Measurements from ENCODE around the gene LRP5. TPM values are rescaled to one million over a fixed set of nuclear protein-coding genes. Genes with fewer than 3 reads are reported as not detected.

The LRP5 gene
- polyA plus RNA-seq, 1 donor (not counting 4 experiments of a cell fraction or from before 2014, with no cell fraction given), result 6.6 TPM

- Histone ChIP-seq H3K9me3 (ENCODE audit: control insufficient read depth, low read depth, low read length) (no peaks in the 10 kb centered on the region), H4K20me1 (ENCODE audit: control insufficient read depth, extremely low read depth, insufficient read depth, low read length) (peaks cover 56% of the 10 kb centered on the region), H3K36me3 (ENCODE audit: control insufficient read depth in 2 of 2, extremely low read depth in 1 of 2, insufficient read depth in 2 of 2, low read length in 2 of 2) (peaks cover 1 to 17% of the 10 kb centered on the region in 2 experiments), H3K4me2 (ENCODE audit: control insufficient read depth, extremely low read depth, insufficient read depth, low read depth, low read length) (no peak overlapping the region), H3K27ac (ENCODE audit: control insufficient read depth, insufficient read depth, low read length) (no peak overlapping the region), H3K9me1 (ENCODE audit: control insufficient read depth, extremely low read depth, insufficient read depth, low read length) (peaks cover 14% of the 10 kb centered on the region), H3K79me2 (ENCODE audit: control insufficient read depth, insufficient read depth, low read length) (peaks cover 96% of the 10 kb centered on the region), H3K4me1 (ENCODE audit: control insufficient read depth, extremely low read depth, insufficient read depth, low read length) (peaks cover 16% of the 10 kb centered on the region), H3K9ac (ENCODE audit: control insufficient read depth, extremely low read depth, insufficient read depth, low read length) (no peak overlapping the region), H3K4me3 (ENCODE audit: control insufficient read depth in 2 of 3, extremely low read depth in 1 of 3, insufficient read depth in 2 of 3, low read depth in 1 of 3, low read length in 3 of 3) (no peak overlapping the region), H2AFZ (ENCODE audit: control insufficient read depth, low read length) (no peak overlapping the region), H3K27me3 (ENCODE audit: control insufficient read depth, extremely low read depth, insufficient read depth, low read length) (no peaks in the 10 kb centered on the region)
- dilution Hi-C loops (cut with MboI; ENCODE audit: extremely low pct_ligation_motif_present, low sequenced_read_pairs), result no loop called here
- no peak for FAIRE-seq
- TF ChIP-seq CTCF (optimal IDR thresholded peaks at IDR 0.05 in 1 of 3, IDR thresholded peaks at IDR 0.05 in 1 of 3, conservative IDR thresholded peaks at IDR 0.05 in 1 of 3; ENCODE audit: extremely low read depth in 1 of 3, insufficient read depth in 2 of 3, low read length in 3 of 3) (no peak), EZH2 (IDR thresholded peaks at IDR 0.05; ENCODE audit: low read length) (no peak)
- no peak for DNase-seq (ENCODE audit: low read depth, low spot score)
Measured at GRCh38 chr11:68469122-68469521, 156.7 kb downstream of the LRP5 start.

- Histone ChIP-seq H2AFZ (ENCODE audit: control insufficient read depth, low read length) (no peak overlapping the region), H3K4me2 (ENCODE audit: control insufficient read depth, extremely low read depth, insufficient read depth, low read depth, low read length) (no peak overlapping the region), H3K9me3 (ENCODE audit: control insufficient read depth, low read depth, low read length) (no peaks in the 10 kb centered on the region), H3K27ac (ENCODE audit: control insufficient read depth, insufficient read depth, low read length) (no peak overlapping the region), H3K4me1 (ENCODE audit: control insufficient read depth, extremely low read depth, insufficient read depth, low read length) (peaks cover 16% of the 10 kb centered on the region), H3K9me1 (ENCODE audit: control insufficient read depth, extremely low read depth, insufficient read depth, low read length) (peaks cover 14% of the 10 kb centered on the region), H3K4me3 (ENCODE audit: control insufficient read depth in 2 of 3, extremely low read depth in 1 of 3, insufficient read depth in 2 of 3, low read depth in 1 of 3, low read length in 3 of 3) (no peak overlapping the region), H3K27me3 (ENCODE audit: control insufficient read depth, extremely low read depth, insufficient read depth, low read length) (no peaks in the 10 kb centered on the region), H3K9ac (ENCODE audit: control insufficient read depth, extremely low read depth, insufficient read depth, low read length) (no peak overlapping the region), H4K20me1 (ENCODE audit: control insufficient read depth, extremely low read depth, insufficient read depth, low read length) (peaks cover 55% of the 10 kb centered on the region), H3K36me3 (ENCODE audit: control insufficient read depth in 2 of 2, extremely low read depth in 1 of 2, insufficient read depth in 2 of 2, low read length in 2 of 2) (peaks cover 1 to 17% of the 10 kb centered on the region in 2 experiments), H3K79me2 (ENCODE audit: control insufficient read depth, insufficient read depth, low read length) (peaks cover 96% of the 10 kb centered on the region)
- TF ChIP-seq EZH2 (IDR thresholded peaks at IDR 0.05; ENCODE audit: low read length) (no peak), CTCF (optimal IDR thresholded peaks at IDR 0.05 in 1 of 3, IDR thresholded peaks at IDR 0.05 in 1 of 3, conservative IDR thresholded peaks at IDR 0.05 in 1 of 3; ENCODE audit: extremely low read depth in 1 of 3, insufficient read depth in 2 of 3, low read length in 3 of 3) (no peak)
- FAIRE-seq, result no peak
- dilution Hi-C loops (cut with MboI; ENCODE audit: extremely low pct_ligation_motif_present, low sequenced_read_pairs), result no loop called here
- DNase-seq (ENCODE audit: low read depth, low spot score), result no peak
Measured at GRCh38 chr11:68469642-68470041, 157.3 kb downstream of the LRP5 start.

All from keratinocyte (primary cell).